GM10266 (cell line): ENCODE measurements around the gene NFIB.

Source experiments
- DNase-seq: peaks from one replicate; pipeline ENCODE4 v3.0.0; 2012; ENCODE audit errors: extremely low spot score
- TF ChIP-seq, protein P1 (sequence below): IDR thresholded peaks from 2 replicates; pipeline ENCODE4 v1.5.1; 2012; ENCODE audit warnings: mild to moderate bottlenecking, low read depth; ENCODE audit not compliant: control insufficient read depth, insufficient read depth; ENCODE audit errors: missing control alignments

The NFIB gene

DNA sequence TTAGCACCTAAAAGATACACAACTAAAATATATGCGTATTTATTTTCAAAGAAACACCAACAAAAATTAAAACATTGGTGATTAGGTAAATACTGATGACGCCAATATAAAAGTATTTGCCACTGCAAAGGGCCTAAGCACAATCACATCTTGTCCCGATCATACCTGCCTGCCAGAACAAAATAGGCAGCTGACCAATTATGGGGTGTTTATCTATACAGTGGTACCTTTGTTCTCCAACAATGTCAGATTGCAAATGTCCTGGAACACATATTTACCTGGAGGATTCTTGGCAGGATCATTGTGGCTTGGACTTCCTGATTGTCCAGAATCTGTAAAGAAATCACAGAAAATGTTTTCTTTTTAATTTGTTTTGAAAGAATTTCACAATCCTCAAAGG lies 134.5 kb downstream of the NFIB start:
- TF ChIP-seq, protein P1, sequence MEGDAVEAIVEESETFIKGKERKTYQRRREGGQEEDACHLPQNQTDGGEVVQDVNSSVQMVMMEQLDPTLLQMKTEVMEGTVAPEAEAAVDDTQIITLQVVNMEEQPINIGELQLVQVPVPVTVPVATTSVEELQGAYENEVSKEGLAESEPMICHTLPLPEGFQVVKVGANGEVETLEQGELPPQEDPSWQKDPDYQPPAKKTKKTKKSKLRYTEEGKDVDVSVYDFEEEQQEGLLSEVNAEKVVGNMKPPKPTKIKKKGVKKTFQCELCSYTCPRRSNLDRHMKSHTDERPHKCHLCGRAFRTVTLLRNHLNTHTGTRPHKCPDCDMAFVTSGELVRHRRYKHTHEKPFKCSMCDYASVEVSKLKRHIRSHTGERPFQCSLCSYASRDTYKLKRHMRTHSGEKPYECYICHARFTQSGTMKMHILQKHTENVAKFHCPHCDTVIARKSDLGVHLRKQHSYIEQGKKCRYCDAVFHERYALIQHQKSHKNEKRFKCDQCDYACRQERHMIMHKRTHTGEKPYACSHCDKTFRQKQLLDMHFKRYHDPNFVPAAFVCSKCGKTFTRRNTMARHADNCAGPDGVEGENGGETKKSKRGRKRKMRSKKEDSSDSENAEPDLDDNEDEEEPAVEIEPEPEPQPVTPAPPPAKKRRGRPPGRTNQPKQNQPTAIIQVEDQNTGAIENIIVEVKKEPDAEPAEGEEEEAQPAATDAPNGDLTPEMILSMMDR = no peak
- DNase-seq = no peak

DNA sequence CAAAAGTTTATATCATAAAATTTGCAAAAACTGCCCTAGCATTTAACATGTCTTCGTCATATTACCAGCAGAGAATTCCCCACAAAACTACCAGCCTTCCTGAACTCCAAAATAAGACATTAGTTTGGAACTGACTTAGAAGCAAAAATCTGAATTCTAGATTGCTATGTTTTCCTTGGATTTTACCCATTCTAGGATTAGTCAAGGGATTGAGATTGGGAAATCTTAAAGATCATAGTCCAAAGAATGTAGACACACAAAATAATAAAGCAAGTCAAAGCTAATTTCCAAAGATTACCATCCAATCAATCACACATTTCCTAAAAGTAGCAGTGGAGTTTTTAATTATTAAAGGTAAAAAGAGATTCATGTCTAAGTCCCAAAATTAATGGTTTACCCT lies 138.2 kb downstream of the NFIB start:
- TF ChIP-seq, protein P1 = no peak
- no peak for DNase-seq

DNA sequence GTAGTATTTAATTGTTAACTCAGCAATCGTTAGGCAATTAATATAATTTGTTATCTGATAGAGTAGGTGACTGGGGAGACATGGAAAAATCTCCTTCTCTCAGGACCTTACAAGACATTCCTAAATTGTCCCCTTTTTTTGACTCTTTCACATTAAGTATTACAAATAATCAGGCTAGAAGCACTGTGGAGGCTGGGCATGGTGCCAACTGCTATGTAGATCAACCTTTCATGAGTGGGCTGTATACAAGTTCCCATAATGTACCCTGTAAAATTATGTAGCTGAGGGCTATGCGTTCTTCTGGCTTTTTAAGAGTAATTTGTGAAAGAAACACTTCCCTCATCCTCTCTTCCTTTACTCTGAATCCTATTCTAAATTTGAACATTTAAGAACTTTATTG lies 140.2 kb downstream of the NFIB start:
- no peak for DNase-seq

DNA sequence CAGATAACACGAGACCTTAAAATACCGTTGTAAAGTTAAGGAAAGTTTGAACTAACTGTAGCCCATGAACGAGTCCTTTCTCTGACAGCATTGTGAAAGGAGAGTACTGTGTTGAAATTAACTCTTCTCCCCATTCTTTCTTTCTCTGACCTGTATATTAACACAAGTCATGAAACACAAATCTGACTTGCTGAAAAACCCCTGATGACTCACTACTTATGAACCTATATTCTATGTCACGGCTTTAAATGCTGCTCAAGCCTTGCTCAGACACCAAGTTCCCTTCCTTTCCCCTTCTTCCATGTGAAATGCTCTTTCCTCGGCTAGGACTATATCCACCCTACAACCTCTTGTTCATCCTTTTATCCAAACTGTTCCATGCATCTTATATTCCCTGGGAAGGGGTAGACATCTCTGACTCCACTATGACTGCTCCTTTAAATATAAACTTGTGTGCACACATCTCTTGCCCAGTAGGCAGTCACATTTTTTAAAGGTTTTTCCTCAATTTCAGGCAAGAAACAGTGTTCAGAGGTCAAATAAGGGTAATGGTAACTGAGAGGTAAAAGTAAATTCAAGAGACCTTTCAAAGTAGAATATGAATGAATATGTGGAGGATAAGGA lies 142.9 kb downstream of the NFIB start:
- no peak for DNase-seq
- TF ChIP-seq, protein P1 = no peak

More for the DNA sequence above, 140.2 kb downstream of the NFIB start:
- TF ChIP-seq, protein P1 = no peak

DNA sequence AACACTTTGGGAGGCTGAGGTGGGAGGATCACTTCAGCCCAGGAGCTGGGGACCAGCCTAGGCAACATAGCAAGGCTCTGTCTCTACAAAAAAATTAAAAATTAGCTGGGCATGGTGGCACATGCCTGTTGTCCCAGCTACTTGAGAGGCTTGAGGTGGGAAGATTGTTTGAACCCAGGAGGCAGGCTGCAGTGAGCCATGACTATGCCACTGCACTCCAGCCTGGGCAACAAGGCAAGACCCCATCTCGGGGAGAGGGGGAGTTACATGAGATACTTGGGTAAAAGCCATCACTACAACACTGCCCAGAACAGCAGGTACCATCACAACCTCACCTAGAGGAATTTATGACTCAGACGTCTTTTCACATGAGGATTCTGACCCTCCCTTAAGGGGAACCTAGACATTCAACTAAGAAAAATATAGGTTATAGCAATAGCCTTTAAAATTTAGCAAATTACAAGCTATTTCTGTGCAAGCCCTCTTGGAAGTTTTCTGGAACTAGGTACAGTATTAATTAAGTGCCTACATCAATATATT lies 143.5 kb downstream of the NFIB start:
- TF ChIP-seq, protein P1 = no peak
- DNase-seq = no peak

DNA sequence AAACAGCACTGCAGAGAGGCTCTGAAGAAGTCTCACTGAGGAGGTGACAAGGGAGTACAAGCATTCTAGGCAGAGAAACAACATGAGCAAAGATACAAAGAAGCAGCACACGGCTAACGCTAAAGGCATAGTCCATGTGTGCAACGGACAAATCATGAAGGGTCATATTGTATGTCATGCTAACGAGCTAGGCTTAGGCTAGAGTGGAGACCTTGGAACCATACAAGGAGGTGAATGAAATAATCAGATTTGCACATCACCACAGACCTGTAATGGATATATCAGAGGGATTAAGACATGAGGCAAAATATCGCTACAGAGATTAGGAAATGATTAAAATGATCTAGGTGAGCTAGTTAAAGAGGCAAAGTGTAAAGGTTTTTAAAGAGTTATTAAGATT lies 145.6 kb downstream of the NFIB start:
- TF ChIP-seq, protein P1 = no peak
- DNase-seq = no peak

DNA sequence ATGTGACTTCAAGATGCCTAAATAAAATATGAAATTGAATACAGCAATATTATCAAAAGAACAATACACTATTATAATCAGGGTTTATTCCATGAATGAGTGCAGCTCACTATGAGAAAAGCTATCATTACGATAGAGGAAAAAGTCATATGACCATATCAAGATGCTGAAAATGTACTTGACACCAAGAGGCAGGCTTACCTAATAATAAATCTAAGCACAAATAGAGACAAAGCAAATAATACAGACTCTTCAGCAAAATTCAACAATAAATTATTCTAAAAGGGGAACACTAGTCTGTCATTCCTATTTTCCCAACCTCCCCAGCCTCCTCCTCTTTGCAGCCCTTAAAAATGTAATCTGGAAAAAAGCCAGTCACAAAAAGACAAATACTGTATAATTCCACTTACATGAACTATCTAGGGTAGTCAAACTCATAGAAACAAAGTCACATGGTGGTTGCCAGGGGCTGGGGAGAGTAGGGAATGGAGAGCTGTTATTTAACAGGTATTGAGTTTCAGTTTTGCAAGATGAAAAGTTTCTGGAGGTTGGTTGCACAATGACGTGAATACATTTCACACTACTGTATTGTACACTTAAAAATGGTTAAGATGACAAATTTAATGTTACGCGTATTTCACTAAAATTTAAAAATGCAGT lies 148.4 kb downstream of the NFIB start:
- TF ChIP-seq, protein P1 = no peak
- no peak for DNase-seq
